Activated naive CD8-positive, alpha-beta T cell treated with anti-CD3 and anti-CD28 coated beads, Interleukin-2, amount 10 ng/mL, durations not matched to agents 7 days and 5 days (primary cell): Measurements from ENCODE around the gene INPP5A. TPM values are rescaled to one million over a fixed set of nuclear protein-coding genes. Genes with fewer than 3 reads are reported as not detected.

Experiments used
- ATAC-seq: fragments of 150-1000 bp; cut with Tn5 transposase; one replicate; pipeline ENCODE4 v1.10.0; 2021; ENCODE audit warnings: low read depth, moderate library complexity
- POLR2A ChIA-PET: fragments of 350-600 bp; sonication (Branson Sonifier 250); formaldehyde crosslinking; loops from one replicate; lab custom pipeline; 2021; ENCODE audit warnings: antibody characterized with exemption; lab: Charles Lee
- DNase-seq: peaks from one replicate; pipeline ENCODE4 v3.0.0; 2021
- H3K27ac Mint-ChIP-seq: one replicate; pipeline ENCODE4 v1.8.0; 2022; ENCODE audit warnings: mild to moderate bottlenecking, mixed read lengths
- H3K27me3 Mint-ChIP-seq: one replicate; pipeline ENCODE4 v1.8.0; 2022; ENCODE audit warnings: mild to moderate bottlenecking, moderate library complexity, mixed read lengths
- H3K36me3 Mint-ChIP-seq: one replicate; pipeline ENCODE4 v1.8.0; 2021; ENCODE audit warnings: mild to moderate bottlenecking, mixed read lengths
- H3K4me1 Mint-ChIP-seq: one replicate; pipeline ENCODE4 v1.8.0; 2021; ENCODE audit warnings: mixed read lengths
- H3K4me3 Mint-ChIP-seq: one replicate; pipeline ENCODE4 v1.8.0; 2022; ENCODE audit warnings: mild to moderate bottlenecking, moderate library complexity, mixed read lengths
- H3K9me3 Mint-ChIP-seq: one replicate; pipeline ENCODE4 v1.8.0; 2021; ENCODE audit warnings: mixed read lengths
- total RNA-seq, 2 experiments: library from RNA; stranded (reverse); gene quantifications; one replicate each; pipeline ENCODE4 v1.2.3, GENCODE V29; 2021

Gene INPP5A
- total RNA-seq, 2 experiments from 2014 or later, result 14.1 to 15.7 TPM

DNA sequence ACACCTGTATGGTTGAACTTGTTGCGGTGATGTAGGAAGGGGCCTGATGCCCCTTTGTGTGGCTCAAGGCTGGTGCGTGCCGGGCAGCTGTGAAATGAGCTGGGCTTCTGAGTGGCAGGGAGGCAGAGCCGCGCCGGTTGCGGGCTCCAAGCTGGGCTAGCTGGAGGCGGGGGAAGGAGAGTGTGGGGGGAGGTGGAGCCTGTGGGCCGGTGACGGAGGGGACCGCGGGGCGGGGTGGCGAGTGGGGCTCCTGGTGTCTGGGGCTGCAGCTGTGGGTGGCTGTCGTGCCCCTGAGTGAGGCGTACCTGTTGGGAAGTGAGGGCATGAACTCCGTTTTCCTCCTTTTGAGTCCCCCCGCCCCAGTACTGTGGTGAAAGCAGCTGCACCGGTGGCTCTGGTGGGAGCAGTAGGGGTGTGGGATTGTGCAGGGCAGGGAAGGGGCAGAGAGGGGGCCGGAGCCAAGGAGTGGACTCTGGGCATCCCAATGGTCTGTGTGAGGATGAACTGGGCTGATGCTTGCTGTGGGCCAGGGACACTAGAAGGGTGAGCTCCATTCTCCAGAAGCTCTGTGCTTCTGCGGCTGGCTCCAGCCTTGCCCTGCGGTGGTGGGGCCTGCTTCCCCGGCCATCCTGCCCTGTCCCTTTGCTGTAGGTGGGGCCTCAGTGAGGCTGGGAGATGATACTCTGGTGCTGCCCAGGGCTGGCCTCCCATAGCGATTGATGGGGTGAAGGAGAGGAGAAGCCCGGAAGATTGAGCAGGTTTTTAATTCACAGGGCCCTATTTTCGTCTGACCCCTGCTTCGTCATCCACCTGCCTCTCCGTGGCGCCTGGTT, 41.7 kb downstream of the INPP5A start:
- Mint-ChIP-seq H3K27ac (no peak overlapping the region), H3K4me1 (peaks cover 24% of the 10 kb centered on the region), H3K36me3 (peaks cover 7% of the 10 kb centered on the region), H3K9me3 (no peaks in the 10 kb centered on the region), H3K4me3 (no peak overlapping the region), H3K27me3 (peaks cover 6% of the 10 kb centered on the region)
- POLR2A ChIA-PET, result interaction anchor here (0.6 kb wide), 1 partner anchor 33 kb away, joined by 5 read pairs; no protein-coding TSS in a partner anchor
- DNase-seq, result no peak
- ATAC-seq, result no peak

DNA sequence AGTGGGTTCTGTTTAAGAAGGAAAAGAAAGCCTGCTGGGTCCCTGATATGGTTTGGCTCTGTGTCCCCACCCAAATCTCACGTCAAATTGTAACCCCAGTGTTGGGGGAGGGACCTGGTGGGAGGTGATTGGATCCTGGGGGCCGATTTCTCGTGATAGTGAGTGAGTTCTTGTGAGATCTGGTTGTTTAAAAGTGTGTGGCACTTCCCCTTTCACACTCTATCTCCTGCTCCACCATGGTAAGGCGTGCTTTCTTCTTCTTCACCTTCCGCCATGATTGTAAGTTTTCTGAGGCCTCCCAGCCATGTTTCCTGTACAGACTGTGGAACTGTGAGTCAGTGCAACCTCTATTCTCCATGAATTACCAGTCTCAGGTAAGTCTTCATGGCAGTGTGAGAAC, 42.6 kb downstream of the INPP5A start:
- Mint-ChIP-seq H3K27ac (no peak overlapping the region), H3K27me3 (peaks cover 6% of the 10 kb centered on the region), H3K4me1 (peaks cover 23% of the 10 kb centered on the region), H3K36me3 (peaks cover 7% of the 10 kb centered on the region), H3K9me3 (no peaks in the 10 kb centered on the region), H3K4me3 (no peak overlapping the region)
- ATAC-seq (no peak), DNase-seq (no peak)
- POLR2A ChIA-PET, result no interaction called here

DNA sequence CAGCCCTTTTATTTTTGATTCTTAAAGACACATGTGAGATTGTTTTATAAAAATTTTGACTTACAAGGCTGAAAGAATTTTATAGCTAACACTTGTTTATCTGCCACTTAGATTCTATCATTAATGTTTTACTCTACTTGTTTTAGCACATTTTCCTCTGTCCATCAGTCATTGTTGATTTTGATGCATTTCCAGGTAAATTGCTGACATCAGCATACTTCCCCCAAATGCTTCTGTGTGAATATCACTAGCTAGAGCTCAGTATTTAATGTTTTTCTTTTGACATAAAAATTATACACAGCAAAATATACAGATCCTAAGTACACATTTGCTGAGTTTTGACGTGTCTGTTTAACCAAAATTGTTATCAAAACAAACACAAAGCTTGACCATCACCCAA, 43.0 kb downstream of the INPP5A start:
- Mint-ChIP-seq H3K9me3 (no peaks in the 10 kb centered on the region), H3K27ac (no peak overlapping the region), H3K27me3 (peaks cover 6% of the 10 kb centered on the region), H3K4me3 (no peak overlapping the region), H3K36me3 (peaks cover 8% of the 10 kb centered on the region), H3K4me1 (peaks cover 18% of the 10 kb centered on the region)
- ATAC-seq (no peak), DNase-seq (no peak)
- POLR2A ChIA-PET, result no interaction called here

DNA sequence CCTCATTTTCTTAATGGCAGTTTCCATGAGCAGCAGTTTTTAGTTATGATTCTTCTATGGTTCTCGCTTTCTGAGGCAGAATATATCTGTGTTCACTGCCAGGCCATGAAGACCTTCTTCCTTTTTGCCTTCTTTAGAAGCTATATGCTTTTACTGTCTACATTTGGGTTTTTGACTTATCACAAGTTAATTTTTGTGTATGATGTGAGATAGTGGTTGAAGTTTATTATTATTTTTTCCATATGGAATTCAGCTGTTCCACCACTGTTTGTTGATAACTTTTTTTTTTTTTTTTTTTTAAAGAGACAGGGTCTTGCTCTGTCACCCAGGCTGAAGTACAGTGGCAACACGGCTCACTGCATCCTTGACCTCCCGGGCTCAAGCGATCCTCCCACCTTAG, 44.5 kb downstream of the INPP5A start:
- DNase-seq (no peak), ATAC-seq (no peak)
- Mint-ChIP-seq H3K36me3 (peaks cover 15% of the 10 kb centered on the region), H3K27ac (no peak overlapping the region), H3K4me3 (no peak overlapping the region), H3K27me3 (peaks cover 6% of the 10 kb centered on the region), H3K4me1 (peaks cover 13% of the 10 kb centered on the region), H3K9me3 (peaks cover 3% of the 10 kb centered on the region)
- POLR2A ChIA-PET, result no interaction called here

DNA sequence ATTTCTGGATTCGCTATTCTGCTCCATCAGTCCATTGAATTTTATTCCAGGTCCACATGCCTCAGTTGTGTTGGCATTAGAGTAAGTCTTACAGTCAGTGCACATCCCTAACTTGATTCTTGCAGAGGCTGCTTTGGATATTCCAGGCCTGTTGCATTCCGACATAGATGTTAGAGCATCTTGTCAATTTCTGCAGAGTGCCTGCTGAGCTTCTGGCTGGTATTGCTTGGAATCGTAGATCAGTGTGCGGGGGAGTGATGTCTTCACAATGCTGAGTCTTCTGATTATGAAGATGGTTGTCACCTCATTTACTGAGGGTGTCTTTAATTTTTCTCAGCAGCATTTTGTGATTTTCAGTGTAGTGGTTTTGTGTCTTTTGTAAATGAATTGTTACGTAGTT, 45.2 kb downstream of the INPP5A start:
- peaks cover 16% of the 10 kb centered on the region for H3K36me3 Mint-ChIP-seq
- DNase-seq (no peak), ATAC-seq (no peak)
- peaks cover 5% of the 10 kb centered on the region for H3K27me3 Mint-ChIP-seq
- POLR2A ChIA-PET, result no interaction called here
- H3K4me3 Mint-ChIP-seq, result no peak overlapping the region
- H3K4me1 Mint-ChIP-seq, result peaks cover 13% of the 10 kb centered on the region
- peaks cover 3% of the 10 kb centered on the region for H3K9me3 Mint-ChIP-seq
- H3K27ac Mint-ChIP-seq, result no peak overlapping the region

DNA sequence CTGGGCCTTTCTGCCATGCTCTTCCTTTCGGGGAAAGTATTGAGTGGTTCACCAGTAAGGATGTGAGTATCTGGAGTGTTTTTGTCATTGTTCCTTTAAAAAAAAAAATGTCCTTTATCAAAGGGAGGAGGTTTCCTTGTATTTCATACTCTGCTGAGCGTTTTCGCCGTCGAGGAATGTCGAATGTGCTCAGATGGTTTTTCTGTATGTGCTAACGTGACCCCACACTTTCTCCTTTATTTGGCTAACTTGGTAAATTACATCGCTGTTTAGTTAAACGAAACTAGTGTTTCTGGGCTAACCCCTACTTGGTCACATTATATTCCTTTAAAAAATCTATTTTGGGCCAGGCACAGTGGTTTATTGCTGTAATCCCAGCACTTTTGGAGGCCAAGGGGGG, 45.9 kb downstream of the INPP5A start:
- POLR2A ChIA-PET, result no interaction called here
- H3K27me3 Mint-ChIP-seq, result peaks cover 4% of the 10 kb centered on the region
- peaks cover 3% of the 10 kb centered on the region for H3K9me3 Mint-ChIP-seq
- H3K27ac Mint-ChIP-seq, result no peak overlapping the region
- H3K4me3 Mint-ChIP-seq, result no peak overlapping the region
- H3K36me3 Mint-ChIP-seq, result peaks cover 16% of the 10 kb centered on the region
- H3K4me1 Mint-ChIP-seq, result peaks cover 17% of the 10 kb centered on the region
- DNase-seq (no peak), ATAC-seq (no peak)

DNA sequence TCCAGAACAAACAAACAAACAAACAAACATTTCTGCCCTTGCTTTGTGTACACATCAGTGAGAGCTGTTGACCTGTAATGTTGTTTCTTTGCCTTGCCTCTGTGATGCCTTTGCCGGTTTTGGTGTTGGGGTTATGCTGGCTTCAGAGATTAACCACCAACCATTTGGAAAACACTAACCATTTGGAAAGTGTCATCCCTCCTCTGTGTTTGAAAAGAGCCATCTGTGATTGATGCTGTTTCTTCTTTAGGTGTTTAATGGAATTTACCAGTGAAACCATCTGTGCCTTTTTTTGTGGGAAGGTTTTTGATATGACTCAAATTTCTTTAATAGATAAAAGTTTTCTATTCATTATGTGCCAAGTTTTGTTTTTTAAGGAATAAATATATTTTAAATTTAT, 46.5 kb downstream of the INPP5A start:
- POLR2A ChIA-PET, result no interaction called here
- Mint-ChIP-seq H3K27me3 (peaks cover 2% of the 10 kb centered on the region), H3K36me3 (peaks cover 20% of the 10 kb centered on the region), H3K27ac (no peak overlapping the region), H3K4me1 (peaks cover 20% of the 10 kb centered on the region), H3K4me3 (no peak overlapping the region), H3K9me3 (peaks cover 5% of the 10 kb centered on the region)
- ATAC-seq (no peak), DNase-seq (no peak)

DNA sequence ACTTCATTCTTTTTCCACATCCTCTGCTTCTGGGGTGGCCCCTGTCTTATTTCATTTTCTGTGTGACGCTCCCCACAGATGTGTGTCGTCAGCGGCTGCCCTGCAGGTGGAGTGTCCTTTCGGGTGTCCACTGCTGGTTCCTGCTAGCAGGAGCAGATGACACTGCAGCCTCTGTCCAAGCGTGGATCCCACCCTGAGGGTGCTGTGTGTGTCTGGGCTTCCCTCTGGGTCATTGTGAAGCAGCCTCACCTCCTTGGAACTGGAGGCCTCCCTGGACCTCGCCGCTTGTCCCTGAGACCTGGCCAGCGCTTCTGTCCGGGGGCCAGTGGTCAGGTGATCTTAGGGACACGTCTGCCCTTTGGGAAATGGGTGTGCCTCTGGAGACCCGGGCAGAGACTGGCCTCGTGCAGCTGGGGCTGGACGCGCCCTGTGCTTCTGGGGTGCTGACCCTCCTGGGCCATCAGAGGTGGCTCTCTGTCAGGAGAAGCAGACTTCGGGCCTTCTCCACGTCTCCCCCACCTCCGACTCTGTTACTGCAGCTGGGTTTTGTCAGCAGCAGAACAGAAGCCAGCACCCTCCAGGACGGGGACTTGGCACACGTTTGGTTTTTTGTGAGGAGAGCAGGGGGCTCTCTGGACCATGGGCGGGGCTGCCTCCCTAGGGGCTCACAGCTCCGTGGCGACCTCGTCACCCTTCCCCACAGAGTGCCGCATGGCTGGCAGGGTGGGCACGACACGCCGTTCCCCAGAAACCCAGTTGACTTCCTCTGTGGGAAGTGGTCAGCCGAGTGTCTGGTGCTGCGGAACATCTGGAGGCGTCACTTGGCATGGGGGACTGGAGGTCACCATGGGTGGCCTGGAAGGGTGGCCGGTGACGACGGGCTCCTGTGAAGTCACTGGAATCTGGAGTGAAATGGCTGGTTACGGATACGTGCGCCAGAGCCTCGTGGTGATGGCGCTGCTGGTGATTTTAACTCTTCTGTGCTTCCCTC, 48.4 kb downstream of the INPP5A start:
- peaks cover 19% of the 10 kb centered on the region for H3K4me1 Mint-ChIP-seq
- H3K36me3 Mint-ChIP-seq, result peaks cover 23% of the 10 kb centered on the region
- POLR2A ChIA-PET, result interaction anchor here (0.6 kb wide), 1 partner anchor 18 kb away, joined by 3 read pairs; no protein-coding TSS in a partner anchor
- DNase-seq (no peak), ATAC-seq (no peak)
- H3K27me3 Mint-ChIP-seq, result peaks cover 6% of the 10 kb centered on the region
- H3K27ac Mint-ChIP-seq, result no peak overlapping the region
- peaks cover 10% of the 10 kb centered on the region for H3K9me3 Mint-ChIP-seq
- H3K4me3 Mint-ChIP-seq, result no peak overlapping the region

DNA sequence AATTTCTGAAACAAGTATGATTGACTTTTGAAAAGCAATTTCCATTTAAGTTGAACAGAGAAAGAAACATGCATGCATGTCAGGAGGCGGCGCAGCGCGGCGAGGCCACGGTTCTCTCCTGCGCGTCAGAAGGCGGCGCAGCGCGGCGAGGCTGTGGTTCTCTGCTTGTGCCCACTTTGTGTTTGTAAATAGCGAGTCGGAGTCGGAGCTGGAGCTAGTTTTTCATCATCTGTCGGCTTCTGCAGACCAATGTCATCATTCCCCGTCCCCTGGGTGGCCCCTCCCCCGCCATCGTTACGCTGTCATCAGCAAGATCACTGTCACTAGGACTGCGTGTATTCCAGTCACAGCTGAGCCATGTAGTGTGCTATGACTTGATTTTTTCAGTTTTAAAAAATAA, 49.2 kb downstream of the INPP5A start:
- Mint-ChIP-seq H3K36me3 (peaks cover 25% of the 10 kb centered on the region), H3K27me3 (peaks cover 6% of the 10 kb centered on the region), H3K9me3 (peaks cover 10% of the 10 kb centered on the region), H3K27ac (no peak overlapping the region), H3K4me1 (peaks cover 19% of the 10 kb centered on the region), H3K4me3 (no peak overlapping the region)
- no peak for DNase-seq
- no peak for ATAC-seq
- POLR2A ChIA-PET, result interaction anchor here (0.6 kb wide), 1 partner anchor 18 kb away, joined by 3 read pairs; no protein-coding TSS in a partner anchor

DNA sequence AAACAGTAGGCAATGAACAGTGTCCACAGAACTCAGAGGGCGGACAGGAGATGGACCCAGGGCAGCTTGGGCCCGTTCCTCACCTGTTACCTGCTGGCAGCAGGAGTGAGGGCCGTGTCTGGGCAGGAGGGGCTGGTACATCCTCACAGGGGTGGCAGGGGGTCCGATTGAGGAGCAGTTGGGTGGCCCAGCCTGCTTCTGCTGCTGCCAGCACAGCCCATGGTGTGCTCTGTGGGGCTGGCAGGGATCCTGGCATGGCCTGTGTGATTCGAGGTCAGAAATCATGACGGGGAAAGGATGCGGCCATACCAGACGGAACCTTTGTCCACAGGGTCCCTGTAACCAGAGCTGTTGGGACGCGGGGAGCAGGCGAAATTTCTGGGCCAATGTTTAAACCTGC, 49.6 kb downstream of the INPP5A start:
- DNase-seq (no peak), ATAC-seq (no peak)
- peaks cover 30% of the 10 kb centered on the region for H3K36me3 Mint-ChIP-seq
- no peak overlapping the region for H3K27ac Mint-ChIP-seq
- H3K27me3 Mint-ChIP-seq, result peaks cover 8% of the 10 kb centered on the region
- H3K9me3 Mint-ChIP-seq, result peaks cover 13% of the 10 kb centered on the region
- H3K4me1 Mint-ChIP-seq, result peaks cover 23% of the 10 kb centered on the region
- no peak overlapping the region for H3K4me3 Mint-ChIP-seq
- POLR2A ChIA-PET, result interaction anchor here (1.2 kb wide), 1 partner anchor 15 kb away, joined by 3 read pairs; no protein-coding TSS in a partner anchor

DNA sequence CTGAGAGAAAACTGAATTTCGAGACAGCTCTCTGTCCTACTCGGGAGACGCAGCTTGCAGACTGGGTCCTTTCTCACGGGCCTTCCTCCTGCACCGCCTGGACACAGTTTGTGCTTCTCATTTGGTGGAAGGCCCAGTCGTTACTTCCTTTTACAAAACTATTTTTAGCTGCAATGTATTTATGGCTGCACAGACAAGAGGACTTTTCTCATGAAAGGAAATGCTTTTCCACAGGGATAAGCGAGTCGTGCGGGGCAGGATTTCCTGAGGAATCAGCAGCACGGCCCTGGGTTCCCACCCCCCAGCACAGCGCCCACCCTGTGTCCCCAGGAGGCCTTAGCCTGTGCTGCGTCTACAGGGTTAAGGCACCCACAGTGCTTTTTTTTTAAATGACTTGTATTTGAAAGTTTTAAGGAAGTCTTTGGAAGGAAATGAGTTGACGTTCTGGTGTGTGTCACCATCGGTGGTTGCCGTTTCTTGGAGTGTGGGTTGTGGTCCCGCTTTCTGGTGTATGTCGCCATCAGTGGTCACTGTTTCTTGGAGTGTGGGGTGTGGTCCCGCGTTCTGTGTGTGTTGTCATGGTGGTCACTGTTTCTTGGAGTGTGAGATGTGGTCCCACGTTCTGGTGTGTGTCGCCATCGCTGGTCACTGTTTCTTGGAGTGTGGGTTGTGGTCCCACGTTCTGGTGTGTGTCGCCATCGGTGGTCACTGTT, 50.9 kb downstream of the INPP5A start:
- Mint-ChIP-seq H3K27me3 (peaks cover 5% of the 10 kb centered on the region), H3K36me3 (peaks cover 36% of the 10 kb centered on the region), H3K9me3 (peaks cover 13% of the 10 kb centered on the region), H3K4me3 (peak overlapping the region; percentile 78), H3K4me1 (peaks cover 30% of the 10 kb centered on the region), H3K27ac (peak overlapping the region; percentile 93)
- ATAC-seq (peak; percentile 71), DNase-seq (peak; percentile 69)
- POLR2A ChIA-PET, result interaction anchor here (1.2 kb wide), 1 partner anchor 16 kb away, joined by 3 read pairs; no protein-coding TSS in a partner anchor

DNA sequence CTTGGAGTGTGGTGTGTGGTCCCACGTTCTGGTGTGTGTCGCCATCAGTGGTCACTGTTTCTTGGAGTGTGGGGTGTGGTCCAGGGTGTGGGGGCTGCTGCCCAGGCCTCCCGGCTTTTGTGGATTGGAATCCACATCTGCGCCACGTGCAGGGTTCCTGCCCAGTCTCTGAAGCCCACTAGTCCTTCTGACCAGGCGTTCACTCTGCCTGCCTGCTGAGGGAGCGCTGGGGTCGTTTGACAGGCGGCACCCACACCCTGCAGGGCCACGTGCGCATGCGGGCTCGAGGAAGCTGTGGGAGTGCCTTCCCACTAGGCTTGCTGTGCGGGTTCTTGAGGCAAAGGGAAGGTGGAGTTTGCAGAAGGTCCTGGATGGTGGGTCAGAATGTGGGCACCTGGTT, 51.4 kb downstream of the INPP5A start:
- DNase-seq, result no peak
- H3K4me1 Mint-ChIP-seq, result peaks cover 35% of the 10 kb centered on the region
- POLR2A ChIA-PET, result no interaction called here
- H3K9me3 Mint-ChIP-seq, result peaks cover 13% of the 10 kb centered on the region
- peak; percentile 9 for ATAC-seq
- H3K36me3 Mint-ChIP-seq, result peaks cover 36% of the 10 kb centered on the region
- peak overlapping the region; percentile 78 for H3K4me3 Mint-ChIP-seq
- peak overlapping the region; percentile 93 for H3K27ac Mint-ChIP-seq
- H3K27me3 Mint-ChIP-seq, result peaks cover 5% of the 10 kb centered on the region

DNA sequence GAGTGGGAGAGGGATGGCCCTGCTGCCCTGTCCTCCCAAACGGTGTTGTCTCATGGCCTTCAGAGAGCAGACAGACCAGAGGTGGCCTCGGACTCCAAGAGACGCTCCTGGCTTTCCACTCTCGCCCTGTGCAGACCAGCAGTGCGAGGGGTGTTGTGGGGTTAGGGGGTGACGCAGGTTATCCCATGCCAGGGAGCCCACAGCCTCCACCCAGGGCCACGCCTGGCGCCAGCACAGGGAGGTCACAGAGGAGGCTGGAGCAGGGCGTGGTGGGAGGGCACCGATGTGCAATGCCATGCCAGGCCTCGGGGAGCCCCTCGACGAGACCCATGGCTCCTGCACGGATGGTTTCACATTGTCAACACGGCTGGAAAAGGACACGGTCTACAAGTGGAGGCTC, 52.1 kb downstream of the INPP5A start:
- peaks cover 13% of the 10 kb centered on the region for H3K9me3 Mint-ChIP-seq
- H3K36me3 Mint-ChIP-seq, result peaks cover 36% of the 10 kb centered on the region
- H3K4me3 Mint-ChIP-seq, result no peak overlapping the region
- no peak for DNase-seq
- ATAC-seq, result no peak
- no peak overlapping the region for H3K27ac Mint-ChIP-seq
- peaks cover 5% of the 10 kb centered on the region for H3K27me3 Mint-ChIP-seq
- POLR2A ChIA-PET, result no interaction called here
- H3K4me1 Mint-ChIP-seq, result peaks cover 40% of the 10 kb centered on the region
